ENCODE data around the gene PYGO1.
"Not testable (repeated sequence)": the region's sequence is repeated elsewhere in the genome, so short reads cannot be mapped to it uniquely, and the experiment has no call there.

The PYGO1 gene

GRCh38 chr15:55499151-55499550 is 89.0 kb downstream of the PYGO1 start:
- DNase-seq: no peak

DNA sequence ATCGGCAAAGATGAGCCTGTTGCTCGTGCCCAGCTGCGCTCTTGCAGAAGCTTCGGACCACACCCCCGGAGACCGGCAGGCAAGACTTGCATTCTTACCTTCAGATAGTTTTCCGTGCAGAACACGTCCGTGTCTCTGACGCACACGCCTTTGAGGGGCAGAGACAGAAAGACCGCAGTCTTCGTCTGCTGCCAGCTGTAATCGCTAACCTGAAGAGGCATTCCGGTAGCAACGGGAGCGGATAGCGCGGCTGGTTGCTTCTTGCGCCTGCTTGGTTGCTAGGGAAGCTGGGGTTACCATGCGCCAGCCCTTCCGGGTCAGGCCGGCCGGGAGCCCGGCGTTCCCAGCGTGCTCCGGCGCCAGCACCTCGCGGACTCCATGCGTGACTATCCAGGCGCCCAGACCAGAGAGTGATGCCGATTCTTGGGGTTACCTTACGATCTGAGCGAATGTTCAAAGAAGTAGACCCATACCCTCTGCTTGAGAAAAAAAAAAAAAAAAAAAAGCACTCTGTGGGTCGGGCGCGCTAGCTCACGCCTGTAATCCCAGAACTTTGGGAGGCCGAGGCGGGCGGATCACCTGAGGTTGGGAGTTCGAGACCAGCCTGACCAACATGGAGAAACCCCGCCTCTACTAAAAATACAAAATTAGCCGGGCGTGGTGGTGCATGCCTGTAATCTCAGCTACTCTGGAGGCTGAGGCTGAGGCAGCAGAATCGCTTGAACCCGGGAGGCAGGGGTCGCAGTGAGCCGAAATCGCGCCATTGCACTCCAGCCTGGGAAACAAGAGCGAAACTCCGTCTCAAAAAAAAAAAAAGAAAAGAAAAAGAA is 89.8 kb downstream of the PYGO1 start:
- DNase-seq: peak; percentile 51 to 82

DNA sequence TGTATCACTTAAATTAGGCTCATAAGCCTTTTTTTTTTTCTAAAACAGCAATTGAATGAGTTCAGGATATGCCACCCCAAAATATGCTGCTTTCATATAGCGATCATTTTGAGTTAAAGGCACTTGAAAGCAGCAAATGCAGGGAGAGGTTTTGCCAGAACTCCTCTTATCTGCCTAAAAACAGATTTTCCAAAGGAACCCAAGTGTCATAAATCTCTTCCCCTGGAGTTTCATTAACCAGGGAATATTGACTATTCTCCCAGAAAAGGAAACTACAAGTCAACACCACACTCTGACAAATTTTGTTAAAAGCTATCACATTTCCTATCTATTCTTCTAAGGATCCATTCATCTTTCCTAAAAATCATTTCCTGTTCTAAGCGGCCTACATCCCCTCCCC is 91.4 kb downstream of the PYGO1 start:
- no peak for DNase-seq

- no peak for DNase-seq
Measured at GRCh38 chr15:55494931-55495330, 93.2 kb downstream of the PYGO1 start.

GRCh38 chr15:55488952-55489600 is 99.1 kb downstream of the PYGO1 start:
- not testable (repeated sequence) for DNase-seq

All from NCI-H446 (cell line).